Smooth muscle cell (in vitro differentiated cells): ENCODE measurements around the gene TRIM66. TPM values are rescaled to one million over a fixed set of nuclear protein-coding genes. Genes with fewer than 3 reads are reported as not detected.

Experiments used
- DNase-seq: peaks from one replicate; lab custom pipeline; 2025; ENCODE audit not compliant: unreplicated experiment; lab: John Stamatoyannopoulos, UW
- H2AFZ ChIP-seq: fragments of 200-600 bp; sonication (generic); 2 replicates; pipeline ENCODE4 v1.6.0; 2016; ENCODE audit warnings: antibody characterized with exemption, low read depth, mild to moderate bottlenecking
- H3F3A ChIP-seq: fragments of 200-600 bp; sonication (generic); 2 replicates; pipeline ENCODE4 v1.6.0; 2017; ENCODE audit warnings: antibody characterized with exemption, low read depth
- H3K27ac ChIP-seq: fragments of 200-600 bp; sonication (generic); 2 replicates; pipeline ENCODE4 v1.5.1; 2016; ENCODE audit warnings: low read depth, mild to moderate bottlenecking
- H3K27me3 ChIP-seq: fragments of 200-600 bp; sonication (generic); 2 replicates; pipeline ENCODE4 v1.6.1; 2016; ENCODE audit warnings: low read depth, mild to moderate bottlenecking
- H3K36me3 ChIP-seq: fragments of 200-600 bp; sonication (generic); 2 replicates; pipeline ENCODE4 v1.5.1; 2016; ENCODE audit warnings: low read depth
- H3K4me1 ChIP-seq: fragments of 200-600 bp; sonication (generic); 2 replicates; pipeline ENCODE4 v1.5.1; 2016; ENCODE audit warnings: low read depth
- H3K4me2 ChIP-seq: fragments of 200-600 bp; sonication (generic); 2 replicates; pipeline ENCODE4 v1.6.0; 2016; ENCODE audit warnings: mild to moderate bottlenecking
- H3K4me3 ChIP-seq: fragments of 200-600 bp; sonication (generic); 2 replicates; pipeline ENCODE4 v1.5.1; 2016; ENCODE audit warnings: mild to moderate bottlenecking
- H3K79me2 ChIP-seq: fragments of 200-600 bp; sonication (generic); 2 replicates; pipeline ENCODE4 v1.6.0; 2016; ENCODE audit warnings: low read depth, mild to moderate bottlenecking
- H3K9ac ChIP-seq: fragments of 200-600 bp; sonication (generic); 2 replicates; pipeline ENCODE4 v1.6.0; 2016; ENCODE audit warnings: low read depth
- H3K9me3 ChIP-seq: fragments of 200-600 bp; sonication (generic); replicated peaks from 2 replicates; pipeline ENCODE4 v1.5.1; 2016; ENCODE audit warnings: low read depth
- H4K20me1 ChIP-seq: fragments of 200-600 bp; sonication (generic); 2 replicates; pipeline ENCODE4 v1.6.0; 2016; ENCODE audit warnings: low read depth
- CTCF ChIP-seq: fragments of 200-600 bp; sonication (generic); IDR thresholded peaks from 2 replicates; pipeline ENCODE4 v1.5.1; 2017; ENCODE audit warnings: borderline replicate concordance, mild to moderate bottlenecking, antibody characterized with exemption; ENCODE audit not compliant: insufficient read depth, poor library complexity, severe bottlenecking
- WGBS: methylation state at CpG from one replicate; pipeline ENCODE4 v1.1.7; 2016; ENCODE audit warnings: low lambda C conversion rate; 5-methylcytosine and 5-hydroxymethylcytosine counted together
- polyA plus RNA-seq: library from polyadenylated mRNA; unstranded; fragments of >200 nt; fragmentation: Nextera tagmentation; extraction: Ambion mirVana; gene quantifications from 2 replicates; pipeline ENCODE4 v1.2.1, GENCODE V29; 2016
- total RNA-seq: library from RNA; depleted of rRNA; stranded (reverse); fragments of >200 nt; gene quantifications from 2 replicates; pipeline ENCODE4 v1.2.3, GENCODE V29; 2014

TRIM66 gene
- total and polyA plus RNA-seq, 2 experiments from 2014 or later, result 0.24 to 5.8 TPM

- H3K79me2 ChIP-seq, result no peaks in the 10 kb centered on the region
- no peak overlapping the region for H3K9ac ChIP-seq
- H3K4me1 ChIP-seq, result peaks cover 22% of the 10 kb centered on the region
- H3K4me2 ChIP-seq, result no peak overlapping the region
- H3F3A ChIP-seq, result peaks cover 69% of the 10 kb centered on the region
- no peaks in the 10 kb centered on the region for H3K9me3 ChIP-seq
- H2AFZ ChIP-seq, result no peak overlapping the region
- peaks cover 47% of the 10 kb centered on the region for H4K20me1 ChIP-seq
- no peak for TF ChIP-seq CTCF
- H3K27me3 ChIP-seq, result no peaks in the 10 kb centered on the region
- H3K4me3 ChIP-seq, result no peak overlapping the region
- no peak for DNase-seq
- 95% methylated on average over 4 of the region's 4 CpGs for WGBS
- H3K27ac ChIP-seq, result peak overlapping the region; percentile 55
- peaks cover 7% of the 10 kb centered on the region for H3K36me3 ChIP-seq
Measured at GRCh38 chr11:8690374-8691342, 8.2 kb upstream of the TRIM66 start.

- H3K79me2 ChIP-seq, result peaks cover 4% of the 10 kb centered on the region
- H2AFZ ChIP-seq, result no peak overlapping the region
- peak overlapping the region; percentile 55 for H3K4me3 ChIP-seq
- WGBS, result 88% methylated on average over 8 of the region's 8 CpGs
- H3K9me3 ChIP-seq, result no peaks in the 10 kb centered on the region
- TF ChIP-seq CTCF, result no peak
- peak overlapping the region; percentile 55 for H3K27ac ChIP-seq
- peaks cover 49% of the 10 kb centered on the region for H4K20me1 ChIP-seq
- no peaks in the 10 kb centered on the region for H3K36me3 ChIP-seq
- no peak overlapping the region for H3K9ac ChIP-seq
- H3F3A ChIP-seq, result peaks cover 76% of the 10 kb centered on the region
- peak overlapping the region; percentile 87 for H3K4me2 ChIP-seq
- no peaks in the 10 kb centered on the region for H3K27me3 ChIP-seq
- peaks cover 22% of the 10 kb centered on the region for H3K4me1 ChIP-seq
- DNase-seq, result no peak
Measured at GRCh38 chr11:8689726-8690255, 7.3 kb upstream of the TRIM66 start.

- Histone ChIP-seq H3K9me3 (no peaks in the 10 kb centered on the region), H2AFZ (no peak overlapping the region), H3K4me1 (peaks cover 32% of the 10 kb centered on the region), H3K4me3 (peak overlapping the region; percentile 55), H3K9ac (no peak overlapping the region), H3K36me3 (no peaks in the 10 kb centered on the region), H3K79me2 (peaks cover 14% of the 10 kb centered on the region), H3F3A (peaks cover 83% of the 10 kb centered on the region), H4K20me1 (peaks cover 50% of the 10 kb centered on the region), H3K27me3 (no peaks in the 10 kb centered on the region), H3K4me2 (peak overlapping the region; percentile 87), H3K27ac (peak overlapping the region; percentile 88)
- peak; percentile 60 for DNase-seq
- 6% methylated on average over 56 of the region's 56 CpGs for WGBS
- TF ChIP-seq CTCF, result no peak
Measured at GRCh38 chr11:8688414-8689362, 6.2 kb upstream of the TRIM66 start.
